NCI-H446 (cell line): ENCODE data around the gene SYCP2.

Experiments used
- DNase-seq, 2 experiments: peaks; one replicate each; lab custom pipeline; 2025; lab: John Stamatoyannopoulos, UW

SYCP2 gene

DNA sequence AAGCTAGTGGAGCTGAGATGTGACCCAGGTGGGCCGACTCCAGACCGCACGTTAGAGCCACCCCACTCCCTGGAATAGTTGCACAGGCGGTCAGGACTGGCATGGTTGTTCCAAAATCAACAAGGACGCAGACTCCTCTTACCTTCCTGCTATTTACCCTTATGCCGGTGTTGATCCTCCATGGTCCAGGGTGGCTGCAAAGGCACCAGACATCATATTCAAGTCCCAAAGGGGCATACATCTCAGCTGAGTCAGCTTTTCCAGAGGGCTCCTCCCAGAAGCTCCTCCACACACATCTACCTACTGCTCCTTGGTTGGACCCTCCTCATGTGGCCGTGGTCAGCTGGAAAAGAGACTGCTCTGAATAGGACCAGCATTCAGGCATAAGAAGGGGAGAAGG lies 112.2 kb downstream of the SYCP2 start:
- DNase-seq, result no peak

DNA sequence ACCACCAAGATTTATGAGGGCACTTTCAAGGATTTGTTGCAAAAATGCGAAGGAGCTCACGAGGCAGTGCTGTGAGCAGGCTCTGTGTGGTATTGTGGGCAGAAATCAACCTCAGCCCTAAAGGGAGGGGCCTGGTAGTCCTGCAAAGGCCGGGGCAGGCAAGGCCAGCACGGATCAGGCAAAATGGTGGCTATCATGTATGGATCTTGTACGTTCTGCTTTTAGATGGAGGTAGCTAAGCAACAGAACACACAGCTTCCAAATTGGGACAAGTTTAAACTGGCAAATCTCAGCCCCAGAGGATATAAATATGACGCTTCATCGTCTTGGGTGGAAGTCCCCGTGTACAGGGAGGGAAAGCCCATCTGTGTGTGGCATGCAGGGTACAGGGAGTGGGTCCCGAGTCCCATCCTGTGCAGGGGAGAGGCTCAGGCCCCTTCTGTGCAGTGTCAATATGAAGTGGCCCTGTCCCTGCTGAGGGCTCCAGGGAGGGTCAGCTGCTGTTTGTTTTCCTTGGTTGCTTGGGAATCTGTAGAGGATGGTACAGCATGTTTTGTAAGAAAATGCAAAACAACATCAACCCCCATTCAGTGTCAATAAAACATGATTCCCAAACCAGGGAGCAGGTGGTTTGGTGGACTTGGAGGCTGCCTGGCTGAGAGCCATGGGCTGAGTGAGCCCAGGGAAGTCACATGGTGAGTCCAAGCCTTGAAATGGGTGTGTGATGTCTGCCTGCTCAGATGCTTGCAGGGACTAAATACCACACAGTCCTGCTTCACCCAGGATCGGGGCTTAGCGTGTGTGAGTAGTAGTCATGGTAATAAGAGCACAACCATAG lies 113.0 kb downstream of the SYCP2 start:
- DNase-seq, result peak; percentile 45 to 69

DNA sequence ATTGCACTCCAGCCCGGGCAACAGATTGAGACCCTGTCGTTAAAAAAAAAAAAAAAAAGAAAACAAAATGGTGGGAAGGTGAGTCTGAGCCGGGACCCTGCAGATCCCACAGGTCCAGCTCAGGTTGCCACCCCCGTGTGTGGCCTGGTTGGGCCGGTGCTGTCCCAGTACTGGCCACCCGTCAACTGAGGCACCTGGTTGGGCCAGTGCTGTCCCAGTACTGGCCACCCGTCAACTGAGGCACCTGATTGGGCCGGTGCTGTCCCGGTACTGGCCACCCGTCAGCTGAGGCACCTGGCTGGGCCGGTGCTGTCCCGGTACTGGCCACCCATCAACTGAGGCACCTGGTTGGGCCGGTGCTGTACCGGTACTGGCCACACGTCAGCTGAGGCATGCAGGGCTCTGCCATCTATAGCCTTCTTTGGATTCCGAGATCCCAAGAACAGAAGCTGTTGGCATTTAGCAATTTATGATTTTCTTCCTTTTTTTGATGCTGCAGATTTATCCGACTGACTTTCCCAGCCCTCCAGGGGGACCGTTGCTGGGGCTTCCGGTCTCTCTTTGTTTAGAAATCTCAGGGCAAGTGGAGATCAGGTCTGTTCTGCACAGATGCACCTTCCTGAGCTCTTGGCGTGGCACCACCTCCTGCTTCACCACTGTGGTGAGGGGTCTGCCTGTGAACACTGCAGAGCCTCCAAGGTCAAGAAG lies 113.8 kb downstream of the SYCP2 start:
- no peak for DNase-seq

DNA sequence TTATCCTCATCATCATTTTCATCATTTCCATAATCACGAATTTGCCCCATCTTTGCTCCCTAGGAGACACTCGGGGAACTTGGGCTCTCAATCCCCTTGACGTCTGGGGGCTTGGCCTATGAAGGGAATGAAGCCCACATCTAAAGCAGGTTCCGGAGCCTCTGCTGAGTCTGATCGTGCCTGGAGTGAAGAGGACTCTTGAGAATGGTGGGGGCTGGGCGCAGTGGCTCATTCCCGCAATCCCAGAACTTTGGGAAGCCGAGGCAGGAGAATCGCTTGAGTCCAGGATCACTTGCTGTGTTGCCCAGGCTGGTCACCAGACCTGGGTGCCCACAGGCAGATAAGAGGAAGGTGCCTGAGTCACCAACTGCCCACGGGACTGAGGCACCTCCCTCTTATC lies 114.5 kb downstream of the SYCP2 start:
- DNase-seq, result no peak

DNA sequence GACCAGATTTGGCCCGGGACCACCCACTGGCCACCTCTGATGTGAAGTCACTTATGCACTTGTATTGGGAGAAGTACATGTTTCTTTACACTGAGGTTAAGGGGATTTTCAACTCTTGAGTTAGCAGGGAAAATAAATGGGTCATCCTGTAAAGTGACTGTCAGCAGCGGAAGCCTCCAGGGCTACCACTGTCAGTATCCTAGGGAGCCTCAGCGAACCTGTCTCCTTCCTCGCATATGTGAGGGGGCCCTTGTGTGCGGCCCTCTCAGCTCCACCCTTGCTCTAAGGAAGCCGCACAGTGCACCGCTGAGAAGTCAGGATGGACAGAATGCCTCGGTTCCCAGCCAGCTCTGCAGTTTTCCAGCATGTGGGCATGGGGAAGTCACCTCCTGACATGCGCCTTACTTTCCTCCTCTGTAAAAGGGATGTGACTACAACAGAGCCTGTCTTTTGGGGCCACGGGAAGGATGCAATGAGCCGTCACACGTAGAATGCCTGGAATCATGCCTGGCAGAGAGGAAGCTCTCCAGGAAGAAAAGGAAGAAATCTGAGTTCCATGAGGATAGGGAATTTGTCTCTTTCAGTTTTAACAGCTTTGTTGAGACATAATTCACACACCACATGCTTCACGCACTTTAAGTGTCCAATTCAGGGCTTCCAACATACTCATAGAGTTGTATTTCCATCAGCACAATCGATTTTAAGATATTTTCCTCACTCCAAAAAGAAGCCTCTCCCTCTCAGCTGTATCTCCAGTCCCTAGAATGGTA lies 115.4 kb downstream of the SYCP2 start:
- DNase-seq, result no peak

DNA sequence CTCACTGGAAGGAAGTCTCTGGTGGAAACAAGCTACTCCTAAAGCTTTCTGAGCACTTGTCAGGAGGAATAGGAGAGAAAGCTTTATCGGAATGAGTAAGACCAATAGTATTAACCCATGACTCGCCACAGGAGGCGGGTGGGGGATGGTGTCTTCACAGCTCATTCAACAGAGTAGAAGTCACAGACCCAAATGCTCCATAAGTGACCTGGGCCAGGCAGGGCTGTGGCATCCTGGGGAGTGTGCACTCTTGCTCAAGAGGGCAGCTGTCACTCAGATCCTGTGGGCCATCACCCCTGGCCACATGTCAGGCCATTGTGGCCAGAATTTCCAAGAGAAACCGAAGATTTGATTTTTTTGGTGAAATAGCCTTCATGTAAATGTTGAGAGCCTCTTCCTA lies 116.0 kb downstream of the SYCP2 start:
- no peak for DNase-seq

DNA sequence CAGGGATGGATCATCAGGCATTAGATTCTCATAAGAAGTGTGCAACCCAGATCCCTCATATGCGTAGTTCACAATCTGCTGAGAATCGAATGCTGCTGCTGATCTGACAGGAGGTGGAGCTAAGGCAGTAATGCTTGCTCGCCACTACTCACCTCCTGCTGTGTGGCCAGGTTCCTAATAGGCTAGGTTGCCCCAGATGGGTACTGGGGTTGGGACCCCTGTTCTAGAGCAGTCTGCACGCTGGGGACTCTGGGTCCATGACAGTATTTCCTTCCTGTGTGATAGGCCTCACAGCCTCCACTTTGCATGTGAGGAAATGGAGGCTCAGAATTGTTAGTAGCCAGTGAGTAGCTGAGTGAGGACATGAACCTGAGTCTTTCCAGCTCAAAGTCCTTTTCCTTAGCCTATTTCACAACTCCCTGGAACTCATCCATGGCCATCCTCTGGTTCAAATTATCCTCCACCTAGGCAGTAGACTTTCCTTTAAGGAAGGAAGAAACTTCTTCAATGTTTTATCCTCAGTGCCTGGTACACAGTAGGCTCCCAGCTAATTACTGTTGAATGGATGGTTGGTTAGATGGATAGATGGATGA lies 117.2 kb downstream of the SYCP2 start:
- no peak for DNase-seq

DNA sequence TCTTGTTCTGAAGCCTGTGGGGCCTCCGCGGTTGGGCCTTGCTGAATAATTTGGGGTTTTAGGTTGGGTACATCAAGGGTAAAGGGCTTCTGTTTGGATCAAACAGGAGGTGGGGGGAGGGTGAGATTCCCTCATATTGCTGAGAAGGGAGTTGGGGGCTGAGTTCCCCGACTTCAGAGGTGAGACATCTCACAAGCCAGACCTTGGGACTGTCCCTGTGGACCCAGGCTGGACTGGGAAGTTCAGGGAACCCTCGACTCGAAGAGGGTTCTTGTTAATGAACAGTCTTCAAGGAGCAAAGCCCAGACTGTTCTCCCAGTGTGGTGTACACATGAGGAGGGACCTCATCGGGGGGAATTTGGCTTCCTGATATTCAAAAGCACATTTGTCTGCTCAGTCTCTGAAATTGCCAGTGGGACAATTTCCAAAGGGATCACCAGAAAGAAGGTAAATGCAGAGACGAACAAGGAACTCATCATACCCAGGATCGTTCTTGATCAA lies 118.5 kb downstream of the SYCP2 start:
- no peak for DNase-seq

DNA sequence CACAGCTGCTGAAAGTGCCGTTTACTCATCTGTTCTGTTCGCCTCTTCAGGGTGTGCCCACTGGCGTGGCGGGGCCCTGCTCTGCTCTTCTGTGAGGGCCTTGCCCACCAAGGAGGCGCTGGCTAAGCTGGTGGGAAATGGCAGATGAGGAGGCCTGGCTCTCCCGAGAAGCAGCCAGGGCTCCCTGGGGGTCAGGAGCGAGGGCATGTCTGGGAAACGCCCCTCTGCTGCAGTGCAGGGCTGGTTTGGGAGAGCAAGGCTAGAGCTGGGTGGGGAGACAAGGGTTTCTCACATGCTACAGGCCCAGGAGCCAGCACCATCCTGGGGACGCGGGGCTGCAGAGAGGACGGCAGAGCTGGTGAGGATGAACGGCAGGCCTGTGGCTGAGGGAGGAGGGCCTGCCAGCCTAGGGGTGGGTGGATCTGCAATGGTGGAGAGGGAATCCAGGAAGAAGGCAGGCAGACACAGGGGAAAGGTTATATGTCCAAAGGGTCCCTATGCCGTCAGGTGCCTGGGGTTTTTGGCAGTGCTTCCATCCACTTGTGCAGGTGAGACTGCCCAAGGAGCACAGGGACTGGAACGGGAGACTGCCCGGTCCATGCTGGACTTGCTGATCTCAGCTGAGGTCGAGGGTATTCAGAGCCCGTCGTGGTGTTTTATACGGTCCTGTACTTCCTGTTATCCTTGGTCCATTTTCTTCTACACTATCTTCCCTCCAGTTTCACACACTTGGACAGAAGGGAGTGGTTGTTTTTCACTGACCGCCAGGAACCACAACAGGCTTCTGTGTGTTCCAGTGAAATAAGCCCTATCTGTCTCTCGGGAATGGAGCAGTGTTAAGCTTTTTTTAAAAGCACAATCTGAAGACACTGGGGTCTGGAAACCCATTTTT lies 119.2 kb downstream of the SYCP2 start:
- no peak for DNase-seq
